HEK293 (cell line): ENCODE measurements around the gene FPGS.

Experiments
- CTCF ChIA-PET: fragments of 350-600 bp; formaldehyde crosslinking; extraction: SDS; loops from one replicate; lab custom pipeline; 2021; ENCODE audit warnings: antibody characterized with exemption; lab: Yijun Ruan, JAX
- POLR2A ChIA-PET: fragments of 300-600 bp; formaldehyde crosslinking; extraction: SDS; loops from one replicate; lab custom pipeline; 2020; ENCODE audit warnings: antibody characterized with exemption, inconsistent platforms; lab: Yijun Ruan, JAX
- H3K27ac ChIP-seq: fragments of 200-500 bp; sonication (Bioruptor generic); 2 replicates; pipeline ENCODE4 v1.5.1; 2014; ENCODE audit warnings: low read depth, low read length, control low read depth, inconsistent platforms; ENCODE audit errors: extremely low read depth
- H3K36me3 ChIP-seq, 2 experiments: fragments of 200-500 bp in 1 of 2; sonication (Bioruptor generic) in 1 of 2; 1 replicate in 1 of 2; 2 replicates in 1 of 2; pipeline ENCODE4 v1.5.1; 2014 to 2017; ENCODE audit warnings: inconsistent platforms in 2 of 2, low read length in 2 of 2; ENCODE audit not compliant: control insufficient read depth in 2 of 2, insufficient read depth in 1 of 2
- H3K4me1 ChIP-seq: fragments of 200-500 bp; sonication (Bioruptor generic); 2 replicates; pipeline ENCODE4 v1.5.1; 2014; ENCODE audit warnings: mild to moderate bottlenecking, low read length, inconsistent platforms; ENCODE audit not compliant: control insufficient read depth, insufficient read depth
- H3K4me3 ChIP-seq: 2 replicates; pipeline ENCODE4 v1.5.1; 2011; ENCODE audit warnings: low read depth, mild to moderate bottlenecking, control low read depth, low read length, moderate library complexity
- H3K9me3 ChIP-seq: fragments of 200-500 bp; sonication (Bioruptor generic); 2 replicates; pipeline ENCODE4 v1.5.1; 2014; ENCODE audit warnings: low read depth, low read length, inconsistent platforms; ENCODE audit not compliant: control insufficient read depth, insufficient read depth
- EGR2 ChIP-seq: fragments of 450-650 bp; formaldehyde crosslinking; IDR thresholded peaks from 2 replicates; pipeline ENCODE4 v1.5.1; 2016; ENCODE audit warnings: low read depth, missing biosample characterization, missing genetic modification characterization
- ELK4 ChIP-seq: IDR thresholded peaks from 2 replicates; pipeline ENCODE4 v1.6.1; 2011; ENCODE audit warnings: mild to moderate bottlenecking, low read depth, low read length, borderline replicate concordance
- IKZF3 ChIP-seq: fragments of 450-650 bp; IDR thresholded peaks from 2 replicates; pipeline ENCODE4 v1.5.0; 2018; ENCODE audit warnings: missing biosample characterization, mild to moderate bottlenecking, missing genetic modification characterization, moderate library complexity
- KLF8 ChIP-seq: fragments of 450-650 bp; formaldehyde crosslinking; IDR thresholded peaks from 2 replicates; pipeline ENCODE4 v1.5.1; 2016; ENCODE audit warnings: missing biosample characterization, missing genetic modification characterization
- REST ChIP-seq: fragments of 450-650 bp; formaldehyde crosslinking; IDR thresholded peaks from 2 replicates; pipeline ENCODE4 v1.5.1; 2016; ENCODE audit warnings: missing biosample characterization, missing genetic modification characterization
- SP2 ChIP-seq: fragments of 450-650 bp; formaldehyde crosslinking; IDR thresholded peaks from 2 replicates; pipeline ENCODE4 v1.5.1; 2016; ENCODE audit warnings: missing biosample characterization, missing genetic modification characterization
- SP7 ChIP-seq: fragments of 450-650 bp; formaldehyde crosslinking; IDR thresholded peaks from 2 replicates; pipeline ENCODE4 v1.5.1; 2016; ENCODE audit warnings: missing biosample characterization, missing genetic modification characterization
- TCF7L2 ChIP-seq: IDR thresholded peaks from 2 replicates; pipeline ENCODE4 v1.6.1; 2011; ENCODE audit warnings: low read depth, mild to moderate bottlenecking, inconsistent platforms, low read length, moderate library complexity, borderline replicate concordance
- ZBTB1 ChIP-seq: fragments of 450-650 bp; formaldehyde crosslinking; IDR thresholded peaks from 2 replicates; pipeline ENCODE4 v1.5.1; 2016; ENCODE audit warnings: missing biosample characterization, missing genetic modification characterization
- ZFHX2 ChIP-seq: fragments of 450-650 bp; formaldehyde crosslinking; conservative IDR thresholded peaks from 2 replicates; pipeline ENCODE4 v1.5.1; 2016; ENCODE audit warnings: missing biosample characterization, missing genetic modification characterization
- ZNF24 ChIP-seq: fragments of 450-650 bp; formaldehyde crosslinking; IDR thresholded peaks from 2 replicates; pipeline ENCODE4 v1.5.1; 2016; ENCODE audit warnings: missing biosample characterization, missing genetic modification characterization
- ZNF324 ChIP-seq: fragments of 450-650 bp; formaldehyde crosslinking; IDR thresholded peaks from 2 replicates; pipeline ENCODE4 v1.5.1; 2016; ENCODE audit warnings: missing biosample characterization, missing genetic modification characterization
- ZNF416 ChIP-seq: fragments of 450-650 bp; formaldehyde crosslinking; IDR thresholded peaks from 2 replicates; pipeline ENCODE4 v1.5.1; 2016; ENCODE audit warnings: missing biosample characterization, missing genetic modification characterization
- ZNF514 ChIP-seq: fragments of 450-650 bp; formaldehyde crosslinking; IDR thresholded peaks from 2 replicates; pipeline ENCODE4 v1.5.1; 2016; ENCODE audit warnings: missing biosample characterization, missing genetic modification characterization
- ZNF610 ChIP-seq: fragments of 450-650 bp; formaldehyde crosslinking; IDR thresholded peaks from 2 replicates; pipeline ENCODE4 v1.5.1; 2016; ENCODE audit warnings: missing biosample characterization, missing genetic modification characterization, borderline replicate concordance
- ZNF830 ChIP-seq: fragments of 450-650 bp; IDR thresholded peaks from 2 replicates; pipeline ENCODE4 v1.5.0; 2018; ENCODE audit warnings: missing biosample characterization, missing genetic modification characterization, low read depth, mild to moderate bottlenecking, moderate library complexity
- ZSCAN30 ChIP-seq: fragments of 450-650 bp; IDR thresholded peaks from 2 replicates; pipeline ENCODE4 v1.5.1; 2018; ENCODE audit warnings: missing biosample characterization, mild to moderate bottlenecking, missing genetic modification characterization, moderate library complexity
- TF ChIP-seq, protein P1 (sequence below): fragments of 450-650 bp; formaldehyde crosslinking; IDR thresholded peaks from 2 replicates; pipeline ENCODE4 v1.5.1; 2016; ENCODE audit warnings: missing biosample characterization, missing genetic modification characterization

The FPGS gene

GRCh38 chr9:127761491-127761956 lies 41.2 kb upstream of the FPGS start:
- Histone ChIP-seq H3K36me3 (no peaks in the 10 kb centered on the region), H3K9me3 (no peaks in the 10 kb centered on the region), H3K4me3 (no peak overlapping the region), H3K27ac (no peak overlapping the region), H3K4me1 (no peaks in the 10 kb centered on the region)
- CTCF ChIA-PET = interaction anchor here (0.6 to 0.7 kb wide), 2 partner anchors 27 to 266 kb away, joined by 3 read pairs; partner anchors contain the start of gene TOR2A
- POLR2A ChIA-PET = interaction anchor here (2.1 kb wide), 1 partner anchor 10 kb away, joined by 7 read pairs; no protein-coding TSS in a partner anchor
- no peak for TF ChIP-seq ZNF24
- TF ChIP-seq SP7 (tag by site-specific recombination) = 0 out of 2 replicates have a peak, but pooled peaks have one; percentile 37

DNA sequence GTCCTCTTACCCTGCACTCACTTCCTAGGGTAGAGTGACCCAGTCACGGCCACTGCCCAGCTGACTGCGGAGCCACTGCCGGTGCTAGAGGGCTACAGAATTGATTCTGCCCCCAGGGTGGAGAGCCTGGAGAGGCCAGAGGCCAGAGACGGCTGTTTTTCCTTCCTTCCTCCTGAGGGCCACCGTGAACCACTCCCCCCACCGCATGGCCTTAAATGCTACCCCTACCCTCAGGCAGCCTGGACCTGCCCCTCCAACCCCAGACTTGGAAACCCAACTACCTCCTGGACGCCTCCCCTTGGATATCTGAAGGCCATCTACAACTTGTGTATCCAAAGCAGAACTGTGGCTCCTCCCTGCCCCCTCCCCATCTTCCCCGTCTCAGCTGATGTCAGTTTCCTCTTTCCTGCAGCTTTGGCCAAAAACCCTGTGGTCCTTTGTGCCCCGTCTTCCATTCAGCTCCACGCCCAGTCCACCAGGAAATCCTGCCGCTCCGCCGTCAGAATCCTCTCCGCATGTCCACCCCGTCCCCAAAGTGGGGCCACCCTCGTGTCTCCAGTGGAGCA lies 40.5 kb upstream of the FPGS start:
- no peaks in the 10 kb centered on the region for H3K4me1 ChIP-seq
- no peak overlapping the region for H3K27ac ChIP-seq
- H3K36me3 ChIP-seq = no peaks in the 10 kb centered on the region
- H3K4me3 ChIP-seq = no peak overlapping the region
- H3K9me3 ChIP-seq = no peaks in the 10 kb centered on the region
- ChIA-PET POLR2A (interaction anchor here (2.1 kb wide), 1 partner anchor 9 kb away, joined by 7 read pairs; no protein-coding TSS in a partner anchor), CTCF (interaction anchor here (0.9 to 2.3 kb wide), 2 partner anchors 23 to 28 kb away, joined by 3 to 12 read pairs; partner anchors contain the start of genes CDK9 and TOR2A)
- TF ChIP-seq ELK4 (no peak), ZNF514 (no peak), ZNF610 (tag by site-specific recombination) (no peak), ZSCAN30 (tag by site-specific recombination) (no peak), KLF8 (tag by site-specific recombination) (no peak), ZBTB1 (tag by site-specific recombination) (no peak), REST (tag by site-specific recombination) (no peak), ZNF416 (tag by site-specific recombination) (no peak), ZNF324 (tag by site-specific recombination) (no peak), ZNF24 (no peak), TCF7L2 (no peak)

- Histone ChIP-seq H3K9me3 (no peaks in the 10 kb centered on the region), H3K4me3 (no peak overlapping the region), H3K36me3 (no peaks in the 10 kb centered on the region), H3K27ac (no peak overlapping the region), H3K4me1 (no peaks in the 10 kb centered on the region)
- TF ChIP-seq ZNF830 (tag by site-specific recombination) (no peak), ZFHX2 (peak; percentile 59), IKZF3 (no peak), SP2 (tag by site-specific recombination) (peak; percentile 14; the same call in 1 of the 2 replicates), EGR2 (peak; percentile 53; the same call in 1 of the 2 replicates)
- TF ChIP-seq, protein P1, sequence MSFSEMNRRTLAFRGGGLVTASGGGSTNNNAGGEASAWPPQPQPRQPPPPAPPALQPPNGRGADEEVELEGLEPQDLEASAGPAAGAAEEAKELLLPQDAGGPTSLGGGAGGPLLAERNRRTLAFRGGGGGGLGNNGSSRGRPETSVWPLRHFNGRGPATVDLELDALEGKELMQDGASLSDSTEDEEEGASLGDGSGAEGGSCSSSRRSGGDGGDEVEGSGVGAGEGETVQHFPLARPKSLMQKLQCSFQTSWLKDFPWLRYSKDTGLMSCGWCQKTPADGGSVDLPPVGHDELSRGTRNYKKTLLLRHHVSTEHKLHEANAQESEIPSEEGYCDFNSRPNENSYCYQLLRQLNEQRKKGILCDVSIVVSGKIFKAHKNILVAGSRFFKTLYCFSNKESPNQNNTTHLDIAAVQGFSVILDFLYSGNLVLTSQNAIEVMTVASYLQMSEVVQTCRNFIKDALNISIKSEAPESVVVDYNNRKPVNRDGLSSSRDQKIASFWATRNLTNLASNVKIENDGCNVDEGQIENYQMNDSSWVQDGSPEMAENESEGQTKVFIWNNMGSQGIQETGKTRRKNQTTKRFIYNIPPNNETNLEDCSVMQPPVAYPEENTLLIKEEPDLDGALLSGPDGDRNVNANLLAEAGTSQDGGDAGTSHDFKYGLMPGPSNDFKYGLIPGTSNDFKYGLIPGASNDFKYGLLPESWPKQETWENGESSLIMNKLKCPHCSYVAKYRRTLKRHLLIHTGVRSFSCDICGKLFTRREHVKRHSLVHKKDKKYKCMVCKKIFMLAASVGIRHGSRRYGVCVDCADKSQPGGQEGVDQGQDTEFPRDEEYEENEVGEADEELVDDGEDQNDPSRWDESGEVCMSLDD (tag by site-specific recombination) = no peak
- POLR2A ChIA-PET = interaction anchor here (0.9 kb wide), 1 partner anchor 29 kb away, joined by 3 read pairs; no protein-coding TSS in a partner anchor
- CTCF ChIA-PET = interaction anchor here (0.6 to 2.3 kb wide), 16 partner anchors 17 to 333 kb away, joined by 3 to 12 read pairs (median 4); partner anchors contain the start of genes CDK9 and TOR2A
Observed at GRCh38 chr9:127763918-127764384, 38.7 kb upstream of the FPGS start.
